Measurements from ENCODE around the gene ELOA. TPM values are rescaled to one million over a fixed set of nuclear protein-coding genes. Genes with fewer than 3 reads are reported as not detected.
A peak's percentile ranks its signal among the peaks of the same experiment; 100 is the strongest.

ELOA gene
- total and polyA plus RNA-seq, 9 of the 15 experiments (the other 6 are each of a cell fraction or from before 2014, with no cell fraction given): 31.9 to 98.6 (median 61.3) TPM

- TF ChIP-seq AFF1 (IDR thresholded peaks at IDR 0.05; ENCODE audit: low read depth in 1 of 2, partially characterized antibody in 2 of 2) (no peak), YBX1 (IDR thresholded peaks at IDR 0.05) (no peak), THRB (CRISPR knock-in tag; conservative IDR thresholded peaks at IDR 0.05) (no peak), SUPT5H (IDR thresholded peaks at IDR 0.05) (peak; percentile 32), KDM1A (IDR thresholded peaks at IDR 0.05) (no peak), ZFX (CRISPR knock-in tag; IDR thresholded peaks at IDR 0.05) (no peak), E2F4 (CRISPR knock-in tag; IDR thresholded peaks at IDR 0.05; ENCODE audit: low read depth) (no peak), KLF1 (tag; IDR thresholded peaks at IDR 0.05) (0 out of 2 replicates have a peak, but pooled peaks have one; percentile 40), HOXB6 (CRISPR knock-in tag; IDR thresholded peaks at IDR 0.05; ENCODE audit: borderline replicate concordance) (no peak), RBBP5 (IDR thresholded peaks at IDR 0.05; ENCODE audit: borderline replicate concordance, insufficient read depth, low read length, poor library complexity, severe bottlenecking) (no peak), PHF20 (IDR thresholded peaks at IDR 0.05; ENCODE audit: partially characterized antibody) (no peak), PPARD (CRISPR knock-in tag; IDR thresholded peaks at IDR 0.05) (no peak), CREM (IDR thresholded peaks at IDR 0.05; ENCODE audit: low read depth) (no peak), VEZF1 (CRISPR knock-in tag; IDR thresholded peaks at IDR 0.05) (peak; percentile 74), HNRNPK (IDR thresholded peaks at IDR 0.05; ENCODE audit: low read depth, low read length, poor library complexity, severe bottlenecking) (no peak), TEAD1 (CRISPR knock-in tag; IDR thresholded peaks at IDR 0.05) (no peak), ZNF584 (CRISPR knock-in tag; IDR thresholded peaks at IDR 0.05; ENCODE audit: low read depth) (no peak), CREB5 (CRISPR knock-in tag; IDR thresholded peaks at IDR 0.05) (no peak)
Observed at GRCh38 chr1:23793018-23793781, 49.9 kb downstream of the ELOA start (continued).

All from K562 (cell line).